GM21619 (cell line): ENCODE data around the gene ZBTB11.
A peak's percentile ranks its signal among the peaks of the same experiment; 100 is the strongest.
"Not testable (repeated sequence)": the region's sequence is repeated elsewhere in the genome, so short reads cannot be mapped to it uniquely, and the experiment has no call there.

Source experiments
- ATAC-seq: cut with Tn5 transposase; IDR thresholded peaks from one replicate; pipeline ENCODE4 v1.9.1; 2021; ENCODE audit not compliant: unreplicated experiment

ZBTB11 gene

GRCh38 chr3:101691685-101692671 lies 15.0 kb upstream of the ZBTB11 start:
- not testable (repeated sequence) for ATAC-seq

GRCh38 chr3:101690972-101691371 lies 14.0 kb upstream of the ZBTB11 start:
- ATAC-seq: peak; percentile 26

- no peak for ATAC-seq
Observed at GRCh38 chr3:101689286-101689685, 12.4 kb upstream of the ZBTB11 start.

DNA sequence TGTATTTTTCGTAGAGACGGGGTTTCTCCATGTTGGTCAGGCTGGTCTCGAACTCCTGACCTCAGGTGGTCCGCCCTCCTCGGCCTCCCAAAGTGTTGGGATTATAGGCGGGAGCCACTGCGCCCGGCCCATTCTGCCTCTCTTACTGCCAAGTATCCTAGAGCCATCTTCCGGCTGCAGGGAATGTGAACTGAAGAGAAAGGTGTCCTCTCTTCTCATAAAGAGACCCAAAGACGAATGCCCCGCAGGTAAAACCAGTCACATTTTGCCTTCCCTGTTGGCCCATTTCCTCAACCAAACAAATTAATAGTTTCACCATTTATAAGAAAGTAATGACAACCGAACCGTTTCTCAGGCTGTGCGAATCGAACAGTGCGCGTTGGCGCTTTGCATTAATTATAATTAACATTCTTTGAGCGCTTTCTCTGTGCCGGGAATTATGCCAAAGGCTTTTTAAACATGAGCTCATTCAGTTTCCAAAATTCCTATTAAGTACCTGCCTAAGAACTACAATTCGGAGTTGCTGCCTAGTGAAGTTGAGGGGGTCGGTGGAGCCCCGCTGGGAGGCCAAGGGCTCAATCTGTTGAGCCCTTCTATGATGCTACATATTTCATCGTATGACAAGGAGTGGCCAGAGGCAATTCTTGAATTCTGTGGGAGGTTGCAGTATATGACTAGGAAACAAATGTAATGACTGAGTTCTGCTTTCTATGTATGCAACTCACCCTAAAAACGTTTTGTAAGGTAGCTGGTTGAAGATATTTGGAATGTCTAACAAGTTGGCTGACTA lies 10.4 kb upstream of the ZBTB11 start:
- ATAC-seq: no peak

GRCh38 chr3:101685870-101686307 lies 9.0 kb upstream of the ZBTB11 start:
- ATAC-seq: peak; percentile 1

DNA sequence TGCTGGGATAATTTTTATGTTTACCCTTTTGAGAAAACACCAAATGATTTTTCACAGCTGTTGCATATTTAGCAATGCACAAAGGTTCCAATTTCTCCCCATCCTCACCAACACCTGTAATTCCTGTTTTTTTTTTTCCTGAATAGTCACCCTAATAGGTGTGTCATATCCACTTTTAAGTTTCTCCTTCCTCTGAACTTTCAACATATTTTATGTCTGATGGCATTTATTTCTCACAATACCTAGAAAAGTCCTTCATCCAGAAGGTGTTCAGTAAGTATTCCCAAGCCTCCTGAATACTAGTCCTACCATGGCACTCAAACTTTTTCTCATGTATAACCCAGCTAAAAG lies 8.1 kb upstream of the ZBTB11 start:
- ATAC-seq: no peak

GRCh38 chr3:101680466-101680865 lies 3.5 kb upstream of the ZBTB11 start:
- no peak for ATAC-seq

DNA sequence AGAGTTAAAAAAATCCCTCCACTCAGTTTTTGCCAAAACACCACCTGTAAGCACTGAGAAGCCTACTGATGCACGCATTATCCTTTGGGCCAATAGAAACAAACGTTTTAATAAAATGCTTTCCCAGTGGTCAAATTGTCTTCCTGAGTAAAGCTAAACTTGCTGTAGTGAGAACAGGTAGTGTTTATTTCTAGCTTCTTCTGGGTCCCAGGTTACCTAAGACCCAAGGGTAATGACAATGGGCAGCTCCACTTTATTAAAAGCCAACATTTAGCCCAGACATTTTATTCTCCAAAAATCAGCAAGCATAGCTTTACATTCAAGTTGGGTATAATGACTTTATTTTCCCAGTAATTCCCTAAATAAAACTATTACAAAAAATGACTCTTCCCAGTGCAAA lies 1.9 kb upstream of the ZBTB11 start:
- ATAC-seq: not testable (repeated sequence)

DNA sequence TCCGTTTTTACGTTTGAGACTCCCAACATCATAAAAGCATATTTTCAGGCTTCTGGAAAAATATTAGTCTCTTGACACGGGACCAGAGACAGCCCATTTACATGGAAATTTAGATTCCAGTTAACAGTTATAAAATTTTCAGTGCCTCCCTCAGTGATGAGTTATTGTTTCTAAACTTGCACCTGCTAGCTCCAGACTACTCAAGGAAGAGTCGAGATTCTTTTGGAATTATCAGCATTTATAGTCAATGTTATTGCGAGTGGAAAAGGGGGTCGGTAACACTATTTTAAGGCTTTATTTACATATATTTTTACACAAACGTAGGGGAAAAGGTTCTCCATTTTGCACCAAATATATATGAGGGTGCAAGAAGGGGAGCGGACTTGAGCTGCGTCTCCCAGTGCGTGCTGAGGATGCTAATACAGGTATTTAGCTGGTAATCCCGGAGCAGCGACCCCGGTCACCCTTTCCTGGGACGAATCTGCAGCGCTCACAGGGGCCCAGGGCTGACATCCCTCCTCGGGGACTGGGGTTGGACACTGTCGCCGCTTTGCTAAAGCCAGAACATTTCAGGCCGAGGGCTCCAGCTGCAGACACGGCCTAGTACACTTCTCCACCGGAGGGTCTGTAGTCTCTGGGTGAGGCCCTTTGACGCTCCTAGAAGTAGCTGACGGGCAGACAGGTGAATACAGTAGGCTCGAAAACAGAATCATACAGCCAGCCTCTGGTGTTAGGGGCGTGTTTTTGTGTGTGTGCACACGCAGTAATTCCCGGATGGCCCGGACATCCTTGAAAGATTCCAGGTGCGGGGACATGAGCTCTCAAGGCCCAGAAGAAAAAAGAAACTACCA lies 729 bp upstream of the ZBTB11 start:
- ATAC-seq: no peak

DNA sequence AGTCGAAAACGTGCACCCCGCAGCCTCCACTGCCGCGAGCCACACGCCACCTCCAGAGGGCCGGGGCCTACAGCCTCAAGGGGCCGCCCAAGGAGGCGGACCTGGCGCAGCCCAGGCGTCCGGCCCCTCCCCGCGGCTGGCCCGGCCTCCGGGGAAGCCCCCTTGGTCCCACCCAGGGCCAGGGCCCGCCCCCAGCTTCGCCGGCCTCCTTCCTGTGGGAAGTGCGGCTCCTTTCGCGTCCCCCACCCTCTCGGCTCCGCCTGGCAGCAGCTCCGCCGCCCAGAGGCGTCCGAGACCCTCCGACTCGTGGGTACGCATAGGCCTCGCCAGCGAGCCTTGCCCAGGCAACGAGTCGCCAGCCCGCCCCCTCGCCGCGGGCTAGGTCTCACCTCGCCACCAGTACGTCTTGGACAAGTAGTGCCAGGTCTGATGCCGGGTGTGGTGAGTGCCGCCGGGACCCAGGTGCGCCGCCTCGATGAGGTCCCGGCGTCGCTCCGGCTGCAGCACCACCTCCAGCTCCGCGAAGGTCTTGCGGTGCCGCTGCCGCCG lies 642 bp downstream of the ZBTB11 start:
- ATAC-seq: peak; percentile 79

DNA sequence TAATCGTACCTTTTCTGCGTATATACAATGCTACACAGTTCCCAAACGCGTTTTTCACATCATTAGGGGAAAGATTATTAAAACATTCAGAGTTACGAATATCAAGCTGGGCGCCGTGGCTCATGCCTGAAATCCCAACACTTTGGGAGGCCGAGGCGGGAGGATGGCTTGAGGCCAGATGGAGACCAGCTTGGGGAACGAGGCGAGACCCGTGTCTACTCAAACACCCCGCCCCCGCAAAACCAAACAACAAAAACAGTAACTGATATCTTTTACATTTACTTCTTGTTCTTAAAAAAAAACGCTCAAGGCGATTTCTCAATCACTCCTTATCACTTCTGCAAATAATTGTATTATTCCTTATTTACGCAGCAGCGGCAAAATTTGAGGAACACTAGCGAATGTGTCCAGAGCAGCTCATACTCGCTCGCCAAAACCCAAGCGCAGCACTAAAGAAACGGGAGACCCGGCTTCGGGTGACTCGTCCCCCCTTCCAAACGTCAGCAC lies 1.2 kb downstream of the ZBTB11 start:
- ATAC-seq: no peak

DNA sequence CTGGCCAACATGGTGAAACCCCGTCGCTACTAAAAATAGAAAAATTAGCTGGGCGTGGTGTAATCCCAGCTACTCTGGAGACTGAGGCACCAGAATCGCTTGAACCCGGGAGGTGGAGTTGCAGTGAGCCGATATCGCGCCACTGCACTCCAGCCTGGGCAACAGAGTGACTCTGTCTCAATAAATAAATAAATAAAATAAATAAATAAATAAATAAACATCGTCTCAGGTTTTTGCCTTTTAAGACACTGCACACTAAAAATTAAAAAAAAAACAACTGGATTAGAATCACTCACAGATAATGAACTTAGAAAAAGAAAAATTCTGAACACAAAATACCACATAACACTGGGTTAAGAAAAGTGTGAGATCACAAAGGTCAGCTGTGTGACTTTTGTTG lies 2.4 kb downstream of the ZBTB11 start:
- ATAC-seq: no peak

- no peak for ATAC-seq
Observed at GRCh38 chr3:101673953-101674352, 3.0 kb downstream of the ZBTB11 start.

DNA sequence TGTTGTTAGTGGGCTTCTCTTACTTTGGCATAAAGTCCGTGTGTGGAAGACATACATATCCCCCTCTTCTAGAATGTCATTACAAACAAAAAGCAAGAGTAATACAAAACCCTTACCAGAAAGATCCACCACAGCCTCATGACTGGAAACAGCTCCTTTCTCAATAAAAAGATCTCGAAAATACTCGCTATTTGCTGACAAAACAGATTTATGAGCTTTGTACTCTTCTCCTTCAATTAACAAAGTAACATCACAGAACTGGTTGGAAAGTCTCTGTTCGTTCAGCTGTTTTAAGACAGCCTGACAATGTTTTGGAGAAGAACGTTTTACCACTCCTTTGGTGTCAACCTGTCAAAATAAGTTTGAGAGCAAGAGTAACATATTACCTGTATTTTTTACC lies 5.9 kb downstream of the ZBTB11 start:
- ATAC-seq: no peak

DNA sequence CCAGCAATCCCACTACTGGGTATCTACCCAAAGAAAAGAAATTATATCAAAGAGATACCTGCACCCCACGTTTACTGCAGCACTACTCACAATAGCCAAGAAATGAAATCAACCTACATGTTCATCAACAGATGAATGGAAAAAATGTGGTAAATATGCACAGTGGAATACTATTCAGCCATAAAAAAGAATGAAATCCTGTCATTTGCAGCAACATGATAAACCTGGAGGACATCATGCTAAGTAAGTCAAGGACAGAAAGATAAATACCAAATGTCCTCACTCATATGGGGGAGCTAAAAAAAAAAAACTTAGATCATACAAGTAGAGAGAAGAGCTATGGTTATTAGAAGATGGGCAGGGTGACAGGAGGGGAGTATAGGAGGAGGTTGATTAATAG lies 9.1 kb downstream of the ZBTB11 start:
- ATAC-seq: no peak

- no peak for ATAC-seq
Observed at GRCh38 chr3:101667331-101667730, 9.6 kb downstream of the ZBTB11 start.

- ATAC-seq: peak; percentile 64
Observed at GRCh38 chr3:101665851-101666250, 11.1 kb downstream of the ZBTB11 start.

- ATAC-seq: no peak
Observed at GRCh38 chr3:101665357-101665756, 11.6 kb downstream of the ZBTB11 start.

DNA sequence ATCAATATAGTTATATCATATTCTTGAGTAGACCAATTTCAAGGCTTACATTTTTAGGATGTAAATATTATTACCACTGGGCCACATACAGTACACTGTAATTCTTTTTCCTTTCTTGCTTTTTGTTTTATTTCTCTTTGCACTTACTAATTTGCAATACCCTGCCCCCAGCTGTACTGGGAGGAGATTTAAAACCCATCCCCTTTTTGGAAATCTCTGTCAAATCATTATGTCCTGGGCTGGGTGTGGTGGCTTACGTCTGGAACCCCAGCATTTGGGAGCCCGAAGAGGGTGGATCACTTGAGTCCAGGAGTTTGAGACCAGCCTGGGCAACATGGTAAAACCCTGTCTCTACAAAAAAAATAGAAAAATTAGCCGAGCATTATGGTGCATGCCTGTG lies 16.2 kb downstream of the ZBTB11 start:
- ATAC-seq: no peak

DNA sequence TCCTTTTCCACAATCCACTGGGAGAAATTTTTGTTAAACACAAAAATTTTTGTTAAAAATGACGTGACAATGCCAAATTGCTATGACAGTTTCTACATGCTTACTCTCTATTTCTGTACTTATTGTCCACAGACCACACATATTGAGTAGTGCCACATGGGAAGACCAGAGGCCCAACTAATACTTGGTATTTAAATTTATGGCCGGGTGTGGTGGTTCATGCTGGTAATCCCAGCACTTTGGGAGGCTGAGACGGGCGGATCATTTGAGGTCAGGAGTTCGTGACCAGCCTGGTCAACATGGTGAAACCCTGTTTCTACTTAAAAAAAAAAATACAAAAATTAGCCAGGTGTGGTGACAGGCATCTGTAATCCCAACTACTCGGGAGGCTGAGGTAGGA lies 20.3 kb downstream of the ZBTB11 start:
- ATAC-seq: no peak

- ATAC-seq: no peak
Observed at GRCh38 chr3:101646726-101647125, 30.2 kb downstream of the ZBTB11 start.
